Gastrocnemius medialis (tissue), 4 donors: ENCODE measurements around the gene PLXNA2. TPM values are rescaled to one million over a fixed set of nuclear protein-coding genes. Genes with fewer than 3 reads are reported as not detected.

Experiments
- ATAC-seq, 2 donors: fragments of 150-250 bp; one replicate each; pipeline ENCODE4 v1.9.1; 2016
- DNase-seq, 2 donors: peaks; one replicate each; pipeline ENCODE4 v3.0.0-alpha.2; 2019
- H3K27ac ChIP-seq, 4 donors: fragments of 200-600 bp; sonication (generic); 1 replicate in 1 of 4; 2 replicates in 3 of 4; pipeline ENCODE4 v1.5.1; 2016 to 2018; ENCODE audit warnings: mild to moderate bottlenecking in 2 of 4, moderate library complexity in 1 of 4
- H3K27me3 ChIP-seq, 3 donors: fragments of 200-600 bp; sonication (generic) in 2 of 3; 1 replicate in 1 of 3; 2 replicates in 2 of 3; pipeline versions ENCODE4 v1.5.1 to v1.6.0; 2016 to 2019; ENCODE audit warnings: mild to moderate bottlenecking in 1 of 3, moderate library complexity in 1 of 3
- H3K36me3 ChIP-seq, 2 donors: fragments of 200-600 bp; sonication (generic) in 1 of 2; one replicate each; pipeline ENCODE4 v1.5.1; 2017 to 2018
- H3K4me1 ChIP-seq, 2 donors: fragments of 200-600 bp; sonication (generic) in 1 of 2; one replicate each; pipeline ENCODE4 v1.5.1; 2016 to 2017; ENCODE audit warnings: mild to moderate bottlenecking in 2 of 2
- H3K4me3 ChIP-seq, 4 donors: fragments of 200-600 bp; sonication (generic) in 3 of 4; 1 replicate in 1 of 4; 2 replicates in 3 of 4; pipeline ENCODE4 v1.5.1; 2016 to 2019; ENCODE audit warnings: mild to moderate bottlenecking in 2 of 4
- H3K9me3 ChIP-seq, 3 donors: fragments of 200-600 bp; sonication (generic) in 2 of 3; 1 replicate in 1 of 3; 2 replicates in 2 of 3; pipeline ENCODE4 v1.5.1; 2016 to 2019
- POLR2A ChIP-seq, 2 donors: fragments of 450-650 bp; IDR thresholded peaks; one replicate each; pipeline ENCODE4 v1.6.1; 2017; ENCODE audit warnings: antibody characterized with exemption in 2 of 2, mild to moderate bottlenecking in 2 of 2, moderate library complexity in 2 of 2
- in situ Hi-C, 4 donors: fragments of 200-750 bp; cut with MboI; loops; one replicate each; pipeline versions ENCODE4 v1.15.0 to v1.8.0; 2017; ENCODE audit warnings: low sequenced_read_pairs in 4 of 4
- intact Hi-C: fragments of 100-400 bp; cut with DNase I; formaldehyde crosslinking; loops from one replicate; pipeline ENCODE4 v1.15.1; 2023; ENCODE audit warnings: low total_unique reads
- total RNA-seq, 4 donors: library from RNA; depleted of rRNA; stranded (reverse); fragments of >200 nt; gene quantifications; one replicate each; pipeline versions ENCODE4 v1.1.0 to v1.2.3, GENCODE V29; 2016
- TF ChIP-seq, protein P1 (sequence below), 5 experiments: fragments of 450-650 bp in 3 of 5; fragments of 200-600 bp in 2 of 5; sonication (generic) in 2 of 5; IDR thresholded peaks in 4 of 5; conservative IDR thresholded peaks in 1 of 5; 1 replicate in 4 of 5; 2 replicates in 1 of 5; pipeline ENCODE4 v1.5.1; 2016 to 2019; ENCODE audit warnings: antibody characterized with exemption in 5 of 5, mild to moderate bottlenecking in 3 of 5, moderate library complexity in 3 of 5

Gene PLXNA2
- total RNA-seq, 4 donors from 2014 or later: 12.4 to 20.0 (median 16.2) TPM

DNA sequence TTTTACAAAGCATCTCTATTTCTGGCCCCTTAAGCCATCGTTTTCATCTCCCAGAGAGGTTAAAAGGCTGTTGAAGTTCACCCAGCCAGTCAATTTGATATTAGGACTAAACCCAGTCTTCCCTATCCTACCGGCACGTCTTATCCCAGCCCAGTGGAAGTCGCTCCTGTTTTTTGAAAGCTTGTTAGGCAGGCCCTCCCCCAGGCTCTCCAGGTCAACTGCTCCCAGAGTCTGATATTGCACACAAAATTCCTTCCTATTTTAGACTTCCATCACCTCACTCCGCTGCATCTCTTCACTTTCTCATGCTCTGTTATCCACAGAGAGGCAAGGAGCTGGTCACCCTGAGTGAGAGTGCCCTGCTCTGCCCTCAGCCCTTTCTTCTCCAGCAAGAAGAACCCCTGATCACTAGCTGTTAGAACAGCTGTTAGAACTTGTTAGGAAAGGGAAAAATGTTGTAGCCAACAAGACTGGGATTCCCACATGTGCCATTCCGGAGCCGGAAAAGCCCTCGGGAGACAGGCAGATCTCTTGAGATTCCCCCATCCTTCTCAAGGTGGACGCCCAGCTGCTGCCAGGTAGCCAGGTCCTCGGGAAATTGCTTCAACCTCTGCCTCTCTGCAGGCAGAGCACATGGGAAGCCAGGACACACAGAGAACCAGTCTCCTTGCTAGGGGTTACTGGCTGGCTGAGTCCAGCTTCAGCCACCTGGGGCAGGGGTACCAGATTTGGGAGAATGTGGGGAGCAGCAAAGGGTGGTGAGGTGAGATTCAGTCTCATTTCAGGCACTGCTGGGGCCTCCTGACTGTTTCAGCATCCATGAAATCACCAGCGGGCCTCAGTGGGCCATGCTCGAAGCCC, 25.7 kb downstream of the PLXNA2 start:
- ATAC-seq (no peak), DNase-seq (no peak)
- Histone ChIP-seq H3K4me1 (peaks cover 58 to 71% of the 10 kb centered on the region in 2 donors), H3K27ac (peak overlapping the region; percentile 81 to 86 (median 84)), H3K36me3 (peaks cover 0 to 31% of the 10 kb centered on the region in 2 donors), H3K4me3 (no peak overlapping the region), H3K9me3 (no peaks in the 10 kb centered on the region), H3K27me3 (no peaks in the 10 kb centered on the region)
- in situ Hi-C loops: no loop called here
- TF ChIP-seq POLR2A (IDR thresholded peaks at IDR 0.05): no peak
- TF ChIP-seq, protein P1, sequence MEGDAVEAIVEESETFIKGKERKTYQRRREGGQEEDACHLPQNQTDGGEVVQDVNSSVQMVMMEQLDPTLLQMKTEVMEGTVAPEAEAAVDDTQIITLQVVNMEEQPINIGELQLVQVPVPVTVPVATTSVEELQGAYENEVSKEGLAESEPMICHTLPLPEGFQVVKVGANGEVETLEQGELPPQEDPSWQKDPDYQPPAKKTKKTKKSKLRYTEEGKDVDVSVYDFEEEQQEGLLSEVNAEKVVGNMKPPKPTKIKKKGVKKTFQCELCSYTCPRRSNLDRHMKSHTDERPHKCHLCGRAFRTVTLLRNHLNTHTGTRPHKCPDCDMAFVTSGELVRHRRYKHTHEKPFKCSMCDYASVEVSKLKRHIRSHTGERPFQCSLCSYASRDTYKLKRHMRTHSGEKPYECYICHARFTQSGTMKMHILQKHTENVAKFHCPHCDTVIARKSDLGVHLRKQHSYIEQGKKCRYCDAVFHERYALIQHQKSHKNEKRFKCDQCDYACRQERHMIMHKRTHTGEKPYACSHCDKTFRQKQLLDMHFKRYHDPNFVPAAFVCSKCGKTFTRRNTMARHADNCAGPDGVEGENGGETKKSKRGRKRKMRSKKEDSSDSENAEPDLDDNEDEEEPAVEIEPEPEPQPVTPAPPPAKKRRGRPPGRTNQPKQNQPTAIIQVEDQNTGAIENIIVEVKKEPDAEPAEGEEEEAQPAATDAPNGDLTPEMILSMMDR (IDR thresholded peaks at IDR 0.05 in 4 of 5, conservative IDR thresholded peaks at IDR 0.05 in 1 of 5): no peak
- intact Hi-C loops: loop anchor here (1.0 kb wide), 1 partner anchor 26 kb away; the partner anchor contains the start of gene PLXNA2

GRCh38 chr1:208217781-208218180, 26.4 kb downstream of the PLXNA2 start:
- Histone ChIP-seq H3K4me3 (no peak overlapping the region), H3K36me3 (peaks cover 0 to 31% of the 10 kb centered on the region in 2 donors), H3K27ac (peak overlapping the region; percentile 81 to 86 (median 84)), H3K4me1 (peaks cover 53 to 71% of the 10 kb centered on the region in 2 donors), H3K27me3 (no peaks in the 10 kb centered on the region), H3K9me3 (no peaks in the 10 kb centered on the region)
- ATAC-seq: no peak
- in situ Hi-C loops: no loop called here
- no peak for DNase-seq
- intact Hi-C loops: no loop called here
- TF ChIP-seq POLR2A (IDR thresholded peaks at IDR 0.05): no peak
- TF ChIP-seq, protein P1 (IDR thresholded peaks at IDR 0.05 in 4 of 5, conservative IDR thresholded peaks at IDR 0.05 in 1 of 5): no peak

DNA sequence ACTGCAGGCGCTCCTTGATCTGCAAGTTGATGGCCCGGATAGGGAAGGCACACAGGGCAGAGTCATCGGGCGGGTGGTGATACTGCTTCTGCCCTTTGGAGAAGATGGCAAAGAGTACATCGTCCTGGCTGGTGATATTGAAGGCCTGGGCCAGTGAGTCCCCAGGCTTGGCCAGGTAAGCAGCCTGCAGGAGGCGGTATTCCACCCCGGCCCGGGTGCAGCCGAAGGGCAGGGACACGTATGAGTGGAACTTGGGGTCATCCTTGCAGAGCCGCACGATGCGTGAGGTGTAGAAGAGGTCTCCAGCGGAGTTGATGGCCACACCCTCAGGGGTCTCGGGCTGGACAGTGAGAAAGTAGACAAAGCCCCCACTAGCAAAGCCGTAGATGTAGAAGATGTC, 27.4 kb downstream of the PLXNA2 start:
- DNase-seq (no peak), ATAC-seq (no peak)
- intact Hi-C loops (no loop called here), in situ Hi-C loops (no loop called here)
- Histone ChIP-seq H3K4me1 (peaks cover 46 to 71% of the 10 kb centered on the region in 2 donors), H3K9me3 (no peaks in the 10 kb centered on the region), H3K27me3 (no peaks in the 10 kb centered on the region), H3K4me3 (no peak overlapping the region), H3K27ac (peak overlapping the region in 3 of 4 donors; percentile 9 to 27 (median 15)), H3K36me3 (peaks cover 0 to 31% of the 10 kb centered on the region in 2 donors)
- TF ChIP-seq POLR2A (IDR thresholded peaks at IDR 0.05): no peak
- TF ChIP-seq, protein P1 (IDR thresholded peaks at IDR 0.05 in 4 of 5, conservative IDR thresholded peaks at IDR 0.05 in 1 of 5): no peak

GRCh38 chr1:208216062-208216461, 28.1 kb downstream of the PLXNA2 start:
- in situ Hi-C loops: no loop called here
- Histone ChIP-seq H3K36me3 (peaks cover 0 to 31% of the 10 kb centered on the region in 2 donors), H3K4me3 (no peak overlapping the region), H3K4me1 (peaks cover 39 to 64% of the 10 kb centered on the region in 2 donors), H3K27ac (peak overlapping the region in 3 of 4 donors; percentile 9 to 27 (median 17)), H3K9me3 (no peaks in the 10 kb centered on the region), H3K27me3 (no peaks in the 10 kb centered on the region)
- ATAC-seq: no peak
- intact Hi-C loops: no loop called here
- DNase-seq: no peak
- no peak for TF ChIP-seq POLR2A (IDR thresholded peaks at IDR 0.05)
- TF ChIP-seq, protein P1 (IDR thresholded peaks at IDR 0.05 in 4 of 5, conservative IDR thresholded peaks at IDR 0.05 in 1 of 5): no peak
